GM23248 (cell line): ENCODE data around the gene NEK6.
"Not testable (repeated sequence)": the region's sequence is repeated elsewhere in the genome, so short reads cannot be mapped to it uniquely, and the experiment has no call there.

ENCODE experiments used
- EZH2 ChIP-seq: fragments of 200-600 bp; sonication (generic); IDR thresholded peaks from 2 replicates; pipeline ENCODE4 v1.6.1; 2018; ENCODE audit warnings: antibody characterized with exemption, mild to moderate bottlenecking; ENCODE audit not compliant: insufficient read depth, poor library complexity, severe bottlenecking
- EZH2phosphoT487 ChIP-seq: fragments of 200-600 bp; sonication (generic); IDR thresholded peaks from 2 replicates; pipeline ENCODE4 v1.6.1; 2018; ENCODE audit warnings: antibody characterized with exemption, moderate library complexity, mild to moderate bottlenecking, low read depth; ENCODE audit not compliant: insufficient read depth

DNA sequence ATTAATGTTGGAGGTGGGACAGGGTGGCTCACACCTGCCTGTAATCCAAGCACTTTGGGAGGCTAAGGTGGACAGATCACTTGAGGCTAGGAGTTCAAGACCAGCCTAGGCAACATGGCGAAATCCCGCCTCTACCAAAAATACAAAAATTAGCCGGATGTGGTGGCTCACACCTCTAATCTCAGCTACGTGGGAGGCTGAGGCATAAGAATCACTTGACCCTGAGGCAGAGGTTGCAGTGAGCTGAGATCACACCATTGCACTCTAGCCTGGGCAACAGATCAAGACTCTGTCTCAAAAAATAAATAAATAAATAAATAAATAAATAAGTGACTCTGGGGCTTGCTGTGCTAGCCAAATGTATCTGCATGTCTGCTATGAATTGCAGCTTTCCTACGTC lies 10.4 kb upstream of the NEK6 start:
- TF ChIP-seq EZH2, EZH2phosphoT487: not testable (repeated sequence)
